H1 (cell line): ENCODE data around the gene ANKRD27. TPM values are rescaled to one million over a fixed set of nuclear protein-coding genes. Genes with fewer than 3 reads are reported as not detected.

Experiments
- E2F6 ChIP-seq: IDR thresholded peaks from 2 replicates; pipeline ENCODE4 v1.6.1; 2012; ENCODE audit warnings: inconsistent platforms
- HDAC6 ChIP-seq: IDR thresholded peaks from one replicate; pipeline ENCODE4 v1.7.1; 2012; ENCODE audit warnings: low read depth, mild to moderate bottlenecking, inconsistent platforms, low read length, moderate library complexity
- JUN ChIP-seq: IDR thresholded peaks from 2 replicates; pipeline ENCODE4 v1.6.1; 2011; ENCODE audit warnings: low read depth, mild to moderate bottlenecking, improper control_type of control experiment, low read length
- JUND ChIP-seq: IDR thresholded peaks from 2 replicates; pipeline ENCODE4 v1.6.1; 2011; ENCODE audit warnings: mild to moderate bottlenecking, improper control_type of control experiment, low read length
- PHF8 ChIP-seq: fragments of 200-600 bp; sonication (generic); conservative IDR thresholded peaks from 2 replicates; pipeline ENCODE4 v1.7.1; 2012; ENCODE audit warnings: low read depth, mild to moderate bottlenecking, inconsistent platforms, low read length, moderate library complexity
- POU5F1 ChIP-seq: IDR thresholded peaks from 2 replicates; pipeline ENCODE4 v1.6.1; 2011; ENCODE audit warnings: low read depth, mild to moderate bottlenecking, low read length, moderate library complexity
- RBBP5 ChIP-seq: IDR thresholded peaks from 2 replicates; pipeline ENCODE4 v1.7.1; 2012; ENCODE audit warnings: low read depth, mild to moderate bottlenecking, inconsistent platforms, low read length, moderate library complexity, borderline replicate concordance
- RNF2 ChIP-seq: fragments of 200-900, 300-1000 bp; sonication (generic); IDR thresholded peaks from 2 replicates; pipeline ENCODE4 v1.7.1; 2016; ENCODE audit warnings: borderline replicate concordance, low read depth, mild to moderate bottlenecking, antibody characterized with exemption, low read length; ENCODE audit not compliant: poor library complexity, severe bottlenecking; ENCODE audit errors: missing control alignments
- SIN3A ChIP-seq, 2 experiments: IDR thresholded peaks in 1 of 2; conservative IDR thresholded peaks in 1 of 2; 2 replicates each; pipeline ENCODE4 v1.6.1; 2011 to 2012; ENCODE audit warnings: low read length in 2 of 2, improper control_type of control experiment in 1 of 2, low read depth in 1 of 2, mild to moderate bottlenecking in 1 of 2
- TAF7 ChIP-seq: optimal IDR thresholded peaks from 2 replicates; pipeline ENCODE3; 2011; ENCODE audit warnings: low read depth, mild to moderate bottlenecking, inconsistent platforms, low read length, moderate library complexity, borderline replicate concordance
- polyA plus RNA-seq, 7 experiments: library from polyadenylated mRNA; depleted of rRNA in 3 of 7; stranded (reverse) in 5 of 7; unstranded in 2 of 7; fragments of >200 nt in 5 of 7; fragments of 200-250 nt in 2 of 7; gene quantifications; 1 replicate in 5 of 7; 2 replicates in 1 of 7; 4 replicates in 1 of 7; pipeline versions ENCODE4 v1.2.1 to v1.2.3, GENCODE V29; 2011 to 2013; ENCODE audit warnings: missing spikeins in 2 of 7, mixed read lengths in 2 of 7
- total RNA-seq: library from RNA; stranded (reverse); fragmentation: NEBNext Ultra II Directional; extraction: Animal tissue kit (Norgen Biotek cat#: 25700); gene quantifications from 2 replicates; pipeline ENCODE4 v1.2.1, GENCODE V29; 2021

The ANKRD27 gene
- total and polyA plus RNA-seq, 2 of the 8 experiments (the other 6 are each of a cell fraction or from before 2014, with no cell fraction given), result 27.9 to 55.7 TPM

- no peak for TF ChIP-seq PHF8
- no peak for TF ChIP-seq RBBP5
- TF ChIP-seq JUND, result no peak
- no peak for TF ChIP-seq RNF2
- no peak for TF ChIP-seq JUN
- TF ChIP-seq HDAC6, result no peak
- no peak for TF ChIP-seq POU5F1
- no peak for TF ChIP-seq E2F6
- no peak for TF ChIP-seq SIN3A (conservative IDR thresholded peaks at IDR 0.05 in 1 of 2, IDR thresholded peaks at IDR 0.05 in 1 of 2; ENCODE audit: low read depth in 1 of 2, low read length in 2 of 2)
- no peak for TF ChIP-seq TAF7
Observed at GRCh38 chr19:32672841-32673240, 2.1 kb downstream of the ANKRD27 start (continued).
